ENCODE measurements around the gene HES6. TPM values are rescaled to one million over a fixed set of nuclear protein-coding genes. Genes with fewer than 3 reads are reported as not detected.

HES6 gene
- total RNA-seq, 1 experiment from 2014 or later, result 9.8 TPM

DNA sequence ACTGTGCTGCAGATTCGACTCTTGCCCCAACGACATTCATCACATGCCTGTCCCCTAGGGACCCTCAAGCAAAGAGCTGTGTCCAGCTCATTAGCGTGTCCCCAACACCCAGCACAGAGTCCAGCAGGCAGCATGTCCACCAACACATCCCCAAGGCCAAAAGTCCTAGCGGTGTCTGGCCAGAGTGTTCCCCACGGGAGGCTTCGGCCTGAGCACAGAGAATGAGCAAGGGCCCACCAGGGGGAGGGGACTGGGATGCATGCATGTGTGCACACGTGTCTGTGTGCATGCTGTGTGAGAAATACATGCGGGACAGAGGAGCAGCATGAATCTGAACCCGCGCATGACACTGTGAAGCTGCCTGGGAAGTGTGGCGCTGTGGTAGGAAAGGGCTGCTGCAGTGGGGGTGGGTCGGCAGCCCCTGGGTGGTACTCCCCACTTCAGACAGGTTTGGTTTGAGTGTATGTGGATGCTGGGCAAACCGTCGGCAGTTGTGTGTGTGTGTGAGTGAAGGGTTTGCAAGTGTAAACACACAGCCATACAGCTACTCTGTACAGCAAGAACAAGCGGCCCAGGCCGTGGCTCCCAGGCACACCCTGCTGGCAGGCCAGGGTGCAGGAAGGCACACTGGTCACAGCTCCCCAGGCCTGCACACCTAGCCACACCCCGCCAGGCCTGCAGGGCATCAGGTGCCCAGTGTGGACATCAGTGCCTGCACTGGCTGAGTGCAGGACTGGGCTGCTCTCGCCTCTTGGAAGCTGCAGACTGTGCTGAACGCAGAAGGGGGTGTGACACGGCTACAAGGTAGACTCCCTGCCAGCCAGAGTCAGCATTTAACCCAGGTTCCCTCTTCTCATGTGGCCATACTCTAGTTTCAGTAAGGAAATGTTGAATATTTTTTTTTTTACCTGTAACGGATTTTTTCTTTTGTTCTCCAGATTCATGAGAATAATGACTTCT, 19.5 kb upstream of the HES6 start:
- H3K4me1 ChIP-seq (ENCODE audit: insufficient read depth, low read length), result no peaks in the 10 kb centered on the region
- no peaks in the 10 kb centered on the region for H3K9me2 ChIP-seq (replicated peaks; ENCODE audit: low read length)
- ChIA-PET CTCF (interaction anchor here (0.6 kb wide), 1 partner anchor 177 kb away, joined by 7 read pairs; no protein-coding TSS in a partner anchor), POLR2A (ENCODE audit: unreplicated experiment) (no interaction called here)
- no peaks in the 10 kb centered on the region for H3K79me2 ChIP-seq (ENCODE audit: low read length)
- H3K9me3 ChIP-seq (ENCODE audit: low read length), result no peaks in the 10 kb centered on the region
- H3K4me3 ChIP-seq (ENCODE audit: low read length), result no peak overlapping the region
- BruUV-seq (replicated peaks), result no TSS peak
- no peak overlapping the region for H3K27ac ChIP-seq (ENCODE audit: low read length)
- intact Hi-C loops (cut with micrococcal nuclease), result loop anchor here (5.0 kb wide), 1 partner anchor 63 kb away; the partner anchor contains the start of gene TRAF3IP1
- H3F3A ChIP-seq (ENCODE audit: low read length, unreplicated experiment), result no peaks in the 10 kb centered on the region
- no peaks in the 10 kb centered on the region for H4K20me1 ChIP-seq (ENCODE audit: low read length)
- no peak overlapping the region for H3K4me2 ChIP-seq (ENCODE audit: low read length)
- peak; percentile 39 for ATAC-seq
- DNase-seq, result peak; percentile 22
- no peak overlapping the region for H3K9ac ChIP-seq (ENCODE audit: low read length)
- H3K27me3 ChIP-seq (ENCODE audit: low read length), result no peaks in the 10 kb centered on the region
- H3K36me3 ChIP-seq (ENCODE audit: low read depth, low read length), result peaks cover 13% of the 10 kb centered on the region
- no peak overlapping the region for H2AFZ ChIP-seq (ENCODE audit: low read length)
- peak; percentile 41 for TF ChIP-seq CTCF (conservative IDR thresholded peaks at IDR 0.05; ENCODE audit: low read depth, low read length)
- no peak for TF ChIP-seq EZH2 (IDR thresholded peaks at IDR 0.05; ENCODE audit: low read length, unreplicated experiment)

GRCh38 chr2:238257786-238258700, 18.2 kb upstream of the HES6 start:
- ChIA-PET CTCF (no interaction called here), POLR2A (ENCODE audit: unreplicated experiment) (no interaction called here)
- H3K36me3 ChIP-seq (ENCODE audit: low read depth, low read length), result peaks cover 9% of the 10 kb centered on the region
- H4K20me1 ChIP-seq (ENCODE audit: low read length), result no peaks in the 10 kb centered on the region
- no peak for TF ChIP-seq EZH2 (IDR thresholded peaks at IDR 0.05; ENCODE audit: low read length, unreplicated experiment)
- H3K27ac ChIP-seq (ENCODE audit: low read length), result no peak overlapping the region
- H3K9me2 ChIP-seq (replicated peaks; ENCODE audit: low read length), result no peaks in the 10 kb centered on the region
- intact Hi-C loops (cut with micrococcal nuclease), result loop anchor here (5.0 kb wide), 1 partner anchor 64 kb away; the partner anchor contains the start of gene TRAF3IP1
- H3K4me2 ChIP-seq (ENCODE audit: low read length), result no peak overlapping the region
- H3K4me1 ChIP-seq (ENCODE audit: insufficient read depth, low read length), result no peaks in the 10 kb centered on the region
- H3K4me3 ChIP-seq (ENCODE audit: low read length), result no peak overlapping the region
- DNase-seq, result no peak
- no peaks in the 10 kb centered on the region for H3K27me3 ChIP-seq (ENCODE audit: low read length)
- no peaks in the 10 kb centered on the region for H3F3A ChIP-seq (ENCODE audit: low read length, unreplicated experiment)
- no peaks in the 10 kb centered on the region for H3K9me3 ChIP-seq (ENCODE audit: low read length)
- ATAC-seq, result no peak
- H3K9ac ChIP-seq (ENCODE audit: low read length), result no peak overlapping the region
- BruUV-seq (replicated peaks), result no TSS peak
- no peak overlapping the region for H2AFZ ChIP-seq (ENCODE audit: low read length)
- H3K79me2 ChIP-seq (ENCODE audit: low read length), result no peaks in the 10 kb centered on the region

- Histone ChIP-seq H3K4me3 (ENCODE audit: low read length) (no peak overlapping the region), H3K4me1 (ENCODE audit: insufficient read depth, low read length) (no peaks in the 10 kb centered on the region), H4K20me1 (ENCODE audit: low read length) (no peaks in the 10 kb centered on the region), H3K36me3 (ENCODE audit: low read depth, low read length) (peaks cover 9% of the 10 kb centered on the region), H3K9me2 (replicated peaks; ENCODE audit: low read length) (no peaks in the 10 kb centered on the region), H3K27me3 (ENCODE audit: low read length) (no peaks in the 10 kb centered on the region), H3K4me2 (ENCODE audit: low read length) (no peak overlapping the region), H3F3A (ENCODE audit: low read length, unreplicated experiment) (no peaks in the 10 kb centered on the region), H3K27ac (ENCODE audit: low read length) (no peak overlapping the region), H2AFZ (ENCODE audit: low read length) (no peak overlapping the region), H3K9me3 (ENCODE audit: low read length) (no peaks in the 10 kb centered on the region), H3K9ac (ENCODE audit: low read length) (no peak overlapping the region), H3K79me2 (ENCODE audit: low read length) (no peaks in the 10 kb centered on the region)
- ATAC-seq (peak; percentile 94), DNase-seq (peak; percentile 91)
- intact Hi-C loops (cut with micrococcal nuclease), result loop anchor here (1.0 to 5.0 kb wide), 2 partner anchors 49 to 66 kb away; partner anchors contain the start of gene TRAF3IP1
- no TSS peak for BruUV-seq (replicated peaks)
- POLR2A ChIA-PET (ENCODE audit: unreplicated experiment), result no interaction called here
- TF ChIP-seq EZH2phosphoT487 (IDR thresholded peaks at IDR 0.05; ENCODE audit: borderline replicate concordance, low read length) (no peak), CTCF (conservative IDR thresholded peaks at IDR 0.05; ENCODE audit: low read depth, low read length) (peak; percentile 96), EZH2 (IDR thresholded peaks at IDR 0.05; ENCODE audit: low read length, unreplicated experiment) (no peak)
- CTCF ChIA-PET, result no interaction called here
Observed at GRCh38 chr2:238256594-238257104, 16.8 kb upstream of the HES6 start.
